ENCODE results near the gene BBS4.

The BBS4 gene

GRCh38 chr15:72760590-72761260 lies 74.7 kb downstream of the BBS4 start:
- no peak for DNase-seq (ENCODE audit: low read depth)

GRCh38 chr15:72764656-72765055 lies 78.6 kb downstream of the BBS4 start:
- DNase-seq (ENCODE audit: low read depth) = no peak

GRCh38 chr15:72766025-72766424 lies 80.0 kb downstream of the BBS4 start:
- DNase-seq (ENCODE audit: low read depth) = no peak

- no peak for DNase-seq (ENCODE audit: low read depth)
Measured at GRCh38 chr15:72766780-72767179, 80.8 kb downstream of the BBS4 start.

- DNase-seq (ENCODE audit: low read depth) = no peak
Measured at GRCh38 chr15:72770673-72771328, 84.8 kb downstream of the BBS4 start.

GRCh38 chr15:72771329-72771725 lies 85.3 kb downstream of the BBS4 start:
- DNase-seq (ENCODE audit: low read depth) = no peak

GRCh38 chr15:72774696-72775383 lies 88.8 kb downstream of the BBS4 start:
- DNase-seq (ENCODE audit: low read depth) = no peak

GRCh38 chr15:72778796-72779195 lies 92.8 kb downstream of the BBS4 start:
- peak; percentile 89 for DNase-seq (ENCODE audit: low read depth)

- no peak for DNase-seq (ENCODE audit: low read depth)
Measured at GRCh38 chr15:72781631-72782030, 95.6 kb downstream of the BBS4 start.

GRCh38 chr15:72782274-72783003 lies 96.4 kb downstream of the BBS4 start:
- no peak for DNase-seq (ENCODE audit: low read depth)

- DNase-seq (ENCODE audit: low read depth) = peak; percentile 71
Measured at GRCh38 chr15:72783004-72783639, 97.1 kb downstream of the BBS4 start.

GRCh38 chr15:72783640-72784455 lies 97.8 kb downstream of the BBS4 start, which contains the start of gene ADPGK:
Gene ADPGK, minus strand, starts transcription at chr15:72783758. Its CDS starts 67 bp downstream, at chr15:72783691.
- DNase-seq (ENCODE audit: low read depth) = peak; percentile 83

- no peak for DNase-seq (ENCODE audit: low read depth)
Measured at GRCh38 chr15:72784456-72784876, 98.5 kb downstream of the BBS4 start.

GRCh38 chr15:72785432-72785831 lies 99.4 kb downstream of the BBS4 start:
- DNase-seq (ENCODE audit: low read depth) = peak; percentile 77

GRCh38 chr15:72785841-72786240 lies 99.8 kb downstream of the BBS4 start:
- DNase-seq (ENCODE audit: low read depth) = no peak

- DNase-seq (ENCODE audit: low read depth) = no peak
Measured at GRCh38 chr15:72786242-72786641, 100.2 kb downstream of the BBS4 start.

- no peak for DNase-seq (ENCODE audit: low read depth)
Measured at GRCh38 chr15:72786676-72787345, 100.8 kb downstream of the BBS4 start.

- DNase-seq (ENCODE audit: low read depth) = no peak
Measured at GRCh38 chr15:72787526-72787925, 101.5 kb downstream of the BBS4 start.

All from amniotic epithelial cell (primary cell).